Activated T-cell treated with anti-CD3 and anti-CD28 coated beads, Interleukin-2, amount 50 U/mL, for 48 hours (primary cell): Measurements from ENCODE around the gene TMEM135.
"Not testable (repeated sequence)": the region's sequence is repeated elsewhere in the genome, so short reads cannot be mapped to it uniquely, and the experiment has no call there.

Source experiments
- DNase-seq, 2 experiments: peaks; one replicate each; pipeline ENCODE4 v3.0.0-alpha.2; 2020

Gene TMEM135

GRCh38 chr11:87020764-87021365 lies 16.9 kb upstream of the TMEM135 start:
- DNase-seq: no peak

DNA sequence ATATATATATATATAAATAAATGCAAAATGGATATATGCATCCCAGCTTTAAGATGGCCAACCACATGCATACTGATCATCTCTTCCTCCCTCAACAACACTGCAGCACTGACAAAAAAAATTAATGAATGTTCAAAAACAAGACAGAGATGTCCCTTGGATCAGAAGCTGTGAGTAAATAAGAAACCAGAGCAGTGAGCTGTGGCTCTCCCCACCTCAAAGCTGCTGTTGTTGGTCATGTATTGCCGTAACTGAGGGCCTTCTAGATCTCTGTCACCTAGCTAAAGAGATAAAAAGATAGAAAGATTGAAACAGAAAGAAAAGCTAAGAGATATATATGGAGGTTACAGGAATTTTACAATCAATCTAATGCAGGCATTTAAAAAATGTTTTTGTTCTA lies 15.5 kb upstream of the TMEM135 start:
- DNase-seq: no peak

DNA sequence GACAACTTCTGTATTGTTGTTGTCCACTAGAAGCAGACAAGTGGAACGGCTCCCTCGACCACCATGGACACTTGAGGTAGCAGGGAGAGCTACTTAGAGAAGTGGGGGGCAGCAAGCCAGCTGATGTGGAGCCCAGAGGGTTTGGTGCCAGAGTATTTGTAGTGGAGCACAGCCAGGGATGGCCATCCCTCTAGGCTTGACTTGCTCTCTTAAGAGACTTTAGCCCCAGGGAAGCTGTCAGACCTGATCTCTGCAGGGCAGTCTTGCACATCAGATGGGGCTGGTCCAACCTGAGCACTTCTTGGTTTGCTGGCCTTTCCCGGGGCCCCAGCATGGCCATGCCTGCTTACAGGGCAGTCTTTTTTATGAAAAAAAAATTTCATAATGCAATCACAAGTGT lies 15.0 kb upstream of the TMEM135 start:
- DNase-seq: no peak

DNA sequence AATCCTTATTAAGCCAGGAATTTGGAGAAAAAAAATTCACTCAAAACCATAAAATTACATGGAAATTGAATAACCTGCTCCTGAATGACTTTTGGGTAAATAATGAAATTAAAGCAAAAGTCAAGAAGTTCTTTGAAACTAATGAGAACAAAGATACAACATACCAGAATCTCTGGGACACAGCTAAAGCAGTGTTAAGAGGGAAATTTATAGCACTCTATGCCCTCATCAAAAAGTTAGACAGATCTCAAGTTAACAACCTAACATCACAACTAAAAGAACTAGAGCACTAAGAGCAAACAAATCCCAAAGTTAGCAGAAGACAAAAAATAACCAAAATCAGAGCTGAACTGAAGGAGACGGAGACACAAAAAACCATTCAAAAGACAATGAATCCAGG lies 11.3 kb upstream of the TMEM135 start:
- DNase-seq: not testable (repeated sequence)

- no peak for DNase-seq
These were observed 7.2 kb upstream of the TMEM135 start for GRCh38 chr11:87030458-87031054.

DNA sequence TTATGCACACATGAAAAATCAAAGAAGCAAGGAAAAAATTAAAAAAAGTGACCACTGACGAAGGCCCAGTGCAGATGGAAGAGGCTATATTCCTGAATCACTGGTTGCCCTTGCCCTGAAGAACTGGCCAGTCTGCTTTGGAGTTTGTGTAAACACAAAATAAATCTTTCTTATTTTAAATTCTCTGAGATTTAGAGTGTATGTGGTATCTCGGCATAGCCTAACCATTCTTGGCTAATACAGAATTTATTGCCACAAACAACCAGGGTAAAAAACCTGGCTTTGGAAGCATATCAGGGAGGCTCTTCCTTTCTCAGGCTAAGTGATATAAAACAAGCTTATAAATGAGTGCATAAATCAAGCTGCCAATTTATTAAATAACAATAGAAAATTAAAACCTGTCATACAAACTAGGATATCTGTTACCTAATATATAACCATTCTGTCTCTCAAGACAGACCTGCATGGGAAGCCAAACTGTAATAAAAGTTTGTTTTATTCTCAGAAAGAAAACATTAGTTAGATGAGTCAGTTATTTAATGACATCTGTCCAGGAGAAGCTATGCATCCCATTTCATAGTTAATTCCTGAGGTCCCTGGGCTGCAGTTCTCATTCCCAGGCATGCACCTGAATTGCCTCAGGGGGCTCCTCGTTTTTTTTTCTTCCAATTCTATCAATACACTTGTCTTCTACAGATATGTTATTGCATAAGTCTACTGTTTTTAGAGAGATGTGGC lies 6.1 kb upstream of the TMEM135 start:
- DNase-seq: no peak

GRCh38 chr11:87033561-87033960 lies 4.2 kb upstream of the TMEM135 start:
- DNase-seq: no peak

DNA sequence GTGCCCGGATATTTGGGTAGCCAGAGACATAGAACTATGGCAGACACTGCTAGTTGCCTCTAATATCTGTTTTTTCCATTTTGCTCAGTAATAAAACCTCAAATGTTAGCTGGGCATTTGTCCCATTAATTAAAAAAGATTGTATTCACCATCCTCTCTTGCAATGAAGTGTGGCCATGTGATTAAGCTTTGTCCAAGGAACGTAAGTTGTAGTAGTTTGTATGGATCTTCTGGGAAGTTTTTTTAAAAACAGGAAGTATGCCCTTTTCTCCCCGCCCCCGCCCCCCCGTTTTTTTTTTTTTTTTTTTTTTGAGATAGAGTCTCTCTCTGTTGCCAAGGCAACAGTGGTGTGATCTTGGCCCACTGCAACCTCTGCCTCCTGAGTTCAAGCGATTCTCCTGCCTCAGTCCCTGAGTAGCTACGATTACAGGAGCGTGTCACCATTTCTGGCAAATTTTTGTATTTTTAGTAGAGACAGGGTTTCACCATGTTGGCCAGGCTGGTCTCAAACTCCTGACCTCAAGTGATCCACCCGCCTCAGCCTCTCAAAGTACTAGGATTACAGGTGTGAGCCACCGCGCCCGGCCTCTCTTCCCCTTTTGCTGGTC lies 1.7 kb upstream of the TMEM135 start:
- DNase-seq: no peak

DNA sequence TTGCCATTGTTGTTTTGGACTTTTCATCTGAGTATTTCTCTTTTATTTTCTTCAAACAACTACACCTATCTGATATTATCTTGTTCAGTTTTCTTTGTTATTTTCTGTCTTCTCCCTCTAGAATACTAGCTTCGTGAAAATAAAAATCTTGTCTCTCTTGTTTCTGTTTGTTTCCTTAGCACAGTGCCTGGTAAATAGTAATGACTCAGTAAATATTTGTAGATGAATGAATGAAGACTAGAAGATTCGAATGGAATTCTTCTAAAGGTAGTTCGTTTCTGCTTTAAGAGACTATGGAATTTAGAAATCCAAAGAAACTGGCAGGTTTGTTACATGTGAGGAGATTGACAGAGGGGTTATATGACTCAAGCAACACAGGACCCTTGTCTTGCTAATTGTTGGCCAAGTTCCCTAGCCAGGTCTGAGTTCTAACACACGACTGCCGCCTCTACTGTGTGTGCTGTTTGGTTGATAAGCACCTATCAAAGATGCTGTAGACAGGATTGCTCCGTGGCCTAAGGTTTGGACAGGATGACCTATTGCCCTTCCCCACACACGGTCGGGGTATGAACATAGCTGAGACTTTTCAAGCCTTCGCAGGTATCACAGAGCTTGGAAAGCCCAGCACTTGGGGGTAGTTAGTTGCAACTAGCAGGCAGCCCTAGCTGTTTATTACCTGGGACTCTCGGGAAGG lies 831 bp upstream of the TMEM135 start:
- DNase-seq: no peak

GRCh38 chr11:87038235-87038977 lies 672 bp downstream of the TMEM135 start:
- no peak for DNase-seq

DNA sequence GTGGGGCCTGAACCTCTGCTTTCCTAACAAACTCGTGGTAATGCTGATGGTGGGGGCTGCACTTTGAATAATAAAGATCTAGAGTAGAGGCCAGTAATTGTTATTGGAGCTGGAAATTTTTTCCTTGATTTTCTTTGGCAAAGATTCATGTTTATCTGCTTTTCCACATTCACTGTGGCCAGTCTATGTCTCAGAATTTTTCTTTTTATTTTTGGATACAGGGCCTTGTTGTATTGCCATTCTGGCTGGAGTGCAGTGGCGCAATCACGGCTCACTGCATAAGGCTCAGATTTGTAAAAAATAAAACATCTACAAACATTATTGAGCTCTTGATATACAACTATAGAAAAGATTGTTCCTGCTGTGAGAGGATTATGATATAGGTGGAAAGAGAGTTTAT lies 1.6 kb downstream of the TMEM135 start:
- no peak for DNase-seq

- DNase-seq: no peak
These were observed 6.2 kb downstream of the TMEM135 start for GRCh38 chr11:87043894-87044293.

- DNase-seq: no peak
These were observed 9.1 kb downstream of the TMEM135 start for GRCh38 chr11:87046824-87047223.

DNA sequence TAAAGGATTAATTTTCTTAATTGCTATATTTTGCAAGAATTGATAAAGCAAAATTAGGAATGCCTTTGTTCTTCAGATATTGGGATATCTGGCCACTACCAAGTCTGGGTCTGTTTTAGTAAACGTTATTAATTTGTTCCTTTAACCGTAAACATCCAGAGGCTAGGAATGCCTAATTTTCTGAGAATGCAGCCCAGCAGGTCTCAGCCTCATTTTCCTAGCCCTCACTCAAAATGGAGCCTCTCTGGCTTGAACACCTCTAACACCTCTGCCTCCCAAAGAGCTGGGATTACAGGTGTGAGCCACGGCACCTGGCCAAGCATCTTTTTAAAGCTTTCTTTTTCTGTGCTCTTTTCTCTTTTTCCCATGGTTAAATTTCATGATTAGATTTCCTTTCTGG lies 18.4 kb downstream of the TMEM135 start:
- no peak for DNase-seq

- no peak for DNase-seq
These were observed 20.0 kb downstream of the TMEM135 start for GRCh38 chr11:87057749-87058148.

GRCh38 chr11:87059596-87060390 lies 22.1 kb downstream of the TMEM135 start:
- no peak for DNase-seq

DNA sequence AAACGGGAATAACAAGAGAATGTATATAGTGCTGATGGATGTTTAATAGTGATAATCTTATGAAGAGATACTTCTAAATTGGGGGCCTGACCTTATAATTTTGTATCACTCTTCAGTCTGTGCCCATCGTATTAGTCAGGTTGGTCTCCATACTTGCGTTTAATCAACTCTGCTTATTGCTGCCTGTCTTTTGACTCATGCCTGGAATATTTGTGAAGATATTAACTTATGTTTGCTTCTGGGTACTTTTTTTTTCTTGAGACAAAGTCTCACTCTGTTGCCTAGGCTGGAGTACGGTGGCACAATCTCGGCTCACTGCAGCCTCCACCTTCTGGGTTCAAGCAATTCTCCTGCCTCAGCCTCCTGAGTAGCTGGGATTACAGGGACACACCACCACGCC lies 24.0 kb downstream of the TMEM135 start:
- DNase-seq: no peak

DNA sequence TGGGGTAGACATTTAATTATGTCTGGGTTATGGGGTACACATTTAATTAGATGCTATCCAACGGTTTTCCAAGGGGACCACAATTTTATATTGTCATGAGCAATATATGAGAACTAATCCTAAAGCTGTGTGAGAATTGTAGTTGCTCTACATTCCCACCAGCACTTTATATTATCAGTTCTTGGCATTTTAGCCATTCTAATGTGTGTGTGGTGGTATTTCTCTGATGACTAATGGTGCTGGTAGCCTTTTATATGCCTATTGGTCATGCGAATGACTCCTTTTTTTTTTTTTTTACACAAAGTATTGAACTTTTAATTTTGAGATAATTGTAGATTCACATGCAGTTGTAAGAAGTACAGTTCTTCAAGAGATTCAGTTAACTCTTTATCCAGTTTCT lies 26.2 kb downstream of the TMEM135 start:
- no peak for DNase-seq

DNA sequence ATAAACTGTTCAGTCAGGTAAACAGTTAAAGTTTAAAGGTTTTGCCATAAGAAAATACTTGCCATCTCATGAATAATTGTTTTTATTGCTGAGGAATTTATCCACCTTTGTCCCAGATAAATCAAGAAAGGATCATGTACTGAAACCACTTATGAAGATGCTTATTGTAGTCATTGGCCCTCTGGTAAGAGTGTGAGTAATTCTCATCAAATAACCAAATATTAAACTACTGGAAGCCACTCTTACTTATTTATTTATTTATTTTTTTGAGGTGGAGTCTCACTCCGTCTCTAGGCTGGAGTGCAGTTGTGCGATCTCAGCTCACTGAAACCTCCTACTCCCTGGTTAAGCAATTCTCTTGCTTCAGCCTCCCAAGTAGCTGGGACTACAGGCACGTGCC lies 35.1 kb downstream of the TMEM135 start:
- no peak for DNase-seq

GRCh38 chr11:87076260-87076783 lies 38.6 kb downstream of the TMEM135 start:
- DNase-seq: no peak

GRCh38 chr11:87076874-87077429 lies 39.2 kb downstream of the TMEM135 start:
- no peak for DNase-seq
